HEK293 (cell line): Measurements from ENCODE around the gene RPL23.

Experiments used
- FEZF1 ChIP-seq: fragments of 450-650 bp; formaldehyde crosslinking; IDR thresholded peaks from 2 replicates; pipeline ENCODE4 v1.5.1; 2016; ENCODE audit warnings: missing biosample characterization, missing genetic modification characterization
- KLF9 ChIP-seq: fragments of 450-650 bp; formaldehyde crosslinking; IDR thresholded peaks from 2 replicates; pipeline ENCODE4 v1.5.1; 2016; ENCODE audit warnings: missing biosample characterization, missing genetic modification characterization, low read depth
- MZF1 ChIP-seq: fragments of 450-650 bp; formaldehyde crosslinking; IDR thresholded peaks from 2 replicates; pipeline ENCODE4 v1.5.1; 2017; ENCODE audit warnings: missing biosample characterization, missing genetic modification characterization, borderline replicate concordance
- SP2 ChIP-seq: fragments of 450-650 bp; formaldehyde crosslinking; IDR thresholded peaks from 2 replicates; pipeline ENCODE4 v1.5.1; 2016; ENCODE audit warnings: missing biosample characterization, missing genetic modification characterization
- ZBTB10 ChIP-seq: fragments of 450-650 bp; formaldehyde crosslinking; IDR thresholded peaks from 2 replicates; pipeline ENCODE4 v1.5.1; 2016; ENCODE audit warnings: missing biosample characterization, missing genetic modification characterization
- ZBTB48 ChIP-seq: fragments of 450-650 bp; formaldehyde crosslinking; IDR thresholded peaks from 2 replicates; pipeline ENCODE4 v1.5.1; 2016; ENCODE audit warnings: missing biosample characterization, missing genetic modification characterization
- ZBTB7A ChIP-seq: fragments of 450-650 bp; formaldehyde crosslinking; IDR thresholded peaks from 2 replicates; pipeline ENCODE4 v1.5.1; 2016; ENCODE audit warnings: low read depth, missing biosample characterization, missing genetic modification characterization
- ZBTB8A ChIP-seq: fragments of 450-650 bp; formaldehyde crosslinking; IDR thresholded peaks from 2 replicates; pipeline ENCODE4 v1.5.1; 2016; ENCODE audit warnings: missing biosample characterization, missing genetic modification characterization
- ZNF132 ChIP-seq: fragments of 450-650 bp; formaldehyde crosslinking; IDR thresholded peaks from 2 replicates; pipeline ENCODE4 v1.5.1; 2017; ENCODE audit warnings: missing biosample characterization, missing genetic modification characterization, borderline replicate concordance
- ZNF133 ChIP-seq: fragments of 450-650 bp; formaldehyde crosslinking; IDR thresholded peaks from 2 replicates; pipeline ENCODE4 v1.5.1; 2016; ENCODE audit warnings: missing biosample characterization, missing genetic modification characterization
- ZNF138 ChIP-seq: fragments of 450-650 bp; formaldehyde crosslinking; IDR thresholded peaks from 2 replicates; pipeline ENCODE4 v1.5.1; 2016; ENCODE audit warnings: missing biosample characterization, missing genetic modification characterization, borderline replicate concordance
- ZNF148 ChIP-seq: fragments of 450-650 bp; formaldehyde crosslinking; IDR thresholded peaks from 2 replicates; pipeline ENCODE4 v1.5.0; 2017; ENCODE audit warnings: missing biosample characterization, missing genetic modification characterization, borderline replicate concordance
- ZNF169 ChIP-seq: fragments of 450-650 bp; formaldehyde crosslinking; IDR thresholded peaks from 2 replicates; pipeline ENCODE4 v1.5.1; 2016; ENCODE audit warnings: missing biosample characterization, missing genetic modification characterization
- ZNF19 ChIP-seq: fragments of 450-650 bp; formaldehyde crosslinking; IDR thresholded peaks from 2 replicates; pipeline ENCODE4; 2016; ENCODE audit warnings: missing biosample characterization, missing genetic modification characterization, low read depth
- ZNF2 ChIP-seq: fragments of 450-650 bp; formaldehyde crosslinking; IDR thresholded peaks from 2 replicates; pipeline ENCODE4 v1.5.1; 2016; ENCODE audit warnings: missing biosample characterization, missing genetic modification characterization
- ZNF266 ChIP-seq: fragments of 450-650 bp; formaldehyde crosslinking; IDR thresholded peaks from 2 replicates; pipeline ENCODE4 v1.5.1; 2016; ENCODE audit warnings: missing biosample characterization, missing genetic modification characterization, low read depth
- ZNF280C ChIP-seq: fragments of 450-650 bp; formaldehyde crosslinking; IDR thresholded peaks from 2 replicates; pipeline ENCODE4 v1.5.1; 2016; ENCODE audit warnings: missing biosample characterization, missing genetic modification characterization
- ZNF324 ChIP-seq: fragments of 450-650 bp; formaldehyde crosslinking; IDR thresholded peaks from 2 replicates; pipeline ENCODE4 v1.5.1; 2016; ENCODE audit warnings: missing biosample characterization, missing genetic modification characterization
- ZNF398 ChIP-seq: fragments of 450-650 bp; formaldehyde crosslinking; IDR thresholded peaks from 2 replicates; pipeline ENCODE4 v1.5.1; 2017; ENCODE audit warnings: missing biosample characterization, missing genetic modification characterization
- ZNF488 ChIP-seq: fragments of 450-650 bp; formaldehyde crosslinking; IDR thresholded peaks from 2 replicates; pipeline ENCODE4 v1.5.1; 2016; ENCODE audit warnings: missing biosample characterization, missing genetic modification characterization
- ZNF544 ChIP-seq: fragments of 450-650 bp; formaldehyde crosslinking; IDR thresholded peaks from 2 replicates; pipeline ENCODE4 v1.5.0; 2017; ENCODE audit warnings: missing biosample characterization, missing genetic modification characterization
- ZNF639 ChIP-seq: fragments of 450-650 bp; formaldehyde crosslinking; IDR thresholded peaks from 2 replicates; pipeline ENCODE4 v1.5.1; 2016; ENCODE audit warnings: missing biosample characterization, missing genetic modification characterization
- ZNF654 ChIP-seq: fragments of 450-650 bp; formaldehyde crosslinking; IDR thresholded peaks from 2 replicates; pipeline ENCODE4 v1.5.1; 2016; ENCODE audit warnings: low read depth, missing biosample characterization, missing genetic modification characterization
- ZNF664 ChIP-seq: fragments of 450-650 bp; formaldehyde crosslinking; IDR thresholded peaks from 2 replicates; pipeline ENCODE4 v1.5.1; 2016; ENCODE audit warnings: missing biosample characterization, missing genetic modification characterization
- ZNF692 ChIP-seq: fragments of 450-650 bp; formaldehyde crosslinking; IDR thresholded peaks from 2 replicates; pipeline ENCODE4 v1.5.1; 2016; ENCODE audit warnings: missing biosample characterization, missing genetic modification characterization
- ZNF76 ChIP-seq: fragments of 450-650 bp; formaldehyde crosslinking; IDR thresholded peaks from 2 replicates; pipeline ENCODE4; 2016; ENCODE audit warnings: low read depth, missing biosample characterization, missing genetic modification characterization, borderline replicate concordance
- ZSCAN23 ChIP-seq: fragments of 450-650 bp; formaldehyde crosslinking; IDR thresholded peaks from 2 replicates; pipeline ENCODE4 v1.5.1; 2016; ENCODE audit warnings: missing biosample characterization, missing genetic modification characterization

Gene RPL23

GRCh38 chr17:38861399-38861843 lies 7.9 kb upstream of the RPL23 start (continued):
- TF ChIP-seq ZSCAN23 (tag by site-specific recombination) (no peak), ZNF138 (tag by site-specific recombination) (no peak), ZBTB48 (tag by site-specific recombination) (no peak), ZNF280C (tag by site-specific recombination) (no peak), ZNF654 (no peak; the same call in 1 of the 2 replicates), ZNF398 (tag by site-specific recombination) (no peak), ZNF266 (no peak), ZNF2 (tag by site-specific recombination) (peak; percentile 27; the same call in 1 of the 2 replicates), ZNF133 (tag by site-specific recombination) (no peak), KLF9 (no peak; the same call in 1 of the 2 replicates), ZNF692 (tag by site-specific recombination) (0 out of 2 replicates have a peak, but pooled peaks have one; percentile 22), ZBTB8A (tag by site-specific recombination) (peak; percentile 26), MZF1 (tag by site-specific recombination) (peak; percentile 95), ZBTB7A (tag by site-specific recombination) (no peak), ZNF544 (tag by site-specific recombination) (no peak), ZNF148 (tag by site-specific recombination) (no peak), ZNF324 (tag by site-specific recombination) (no peak), ZNF76 (tag by site-specific recombination) (peak; percentile 62; the same call in 1 of the 2 replicates), ZNF664 (no peak), ZBTB10 (tag by site-specific recombination) (no peak), ZNF19 (no peak), ZNF132 (no peak), ZNF488 (tag by site-specific recombination) (no peak), ZNF639 (tag by site-specific recombination) (peak; percentile 76), ZNF169 (no peak), SP2 (no peak), FEZF1 (tag by site-specific recombination) (no peak)
